ENCODE measurements around the gene GSE1. TPM values are rescaled to one million over a fixed set of nuclear protein-coding genes. Genes with fewer than 3 reads are reported as not detected.

Gene GSE1
- polyA plus RNA-seq, 1 donor (not counting 4 experiments of a cell fraction or from before 2014, with no cell fraction given), result 5.0 TPM

- Histone ChIP-seq H3K9ac (ENCODE audit: control insufficient read depth, extremely low read depth, insufficient read depth, low read length) (no peak overlapping the region), H3K4me2 (ENCODE audit: control insufficient read depth, extremely low read depth, insufficient read depth, low read depth, low read length) (no peak overlapping the region), H3K4me1 (ENCODE audit: control insufficient read depth, extremely low read depth, insufficient read depth, low read length) (no peaks in the 10 kb centered on the region), H3K27ac (ENCODE audit: control insufficient read depth, insufficient read depth, low read length) (no peak overlapping the region), H3K27me3 (ENCODE audit: control insufficient read depth, extremely low read depth, insufficient read depth, low read length) (no peaks in the 10 kb centered on the region), H2AFZ (ENCODE audit: control insufficient read depth, low read length) (no peak overlapping the region), H3K9me3 (ENCODE audit: control insufficient read depth, low read depth, low read length) (no peaks in the 10 kb centered on the region), H3K4me3 (ENCODE audit: control insufficient read depth in 2 of 3, extremely low read depth in 1 of 3, insufficient read depth in 2 of 3, low read depth in 1 of 3, low read length in 3 of 3) (no peak overlapping the region), H3K36me3 (ENCODE audit: control insufficient read depth in 2 of 2, extremely low read depth in 1 of 2, insufficient read depth in 2 of 2, low read length in 2 of 2) (peaks cover 12 to 24% of the 10 kb centered on the region in 2 experiments), H3K79me2 (ENCODE audit: control insufficient read depth, insufficient read depth, low read length) (no peaks in the 10 kb centered on the region), H4K20me1 (ENCODE audit: control insufficient read depth, extremely low read depth, insufficient read depth, low read length) (no peaks in the 10 kb centered on the region), H3K9me1 (ENCODE audit: control insufficient read depth, extremely low read depth, insufficient read depth, low read length) (no peaks in the 10 kb centered on the region)
- no peak for DNase-seq (ENCODE audit: low read depth, low spot score)
- no peak for FAIRE-seq
- TF ChIP-seq CTCF (optimal IDR thresholded peaks at IDR 0.05 in 1 of 3, IDR thresholded peaks at IDR 0.05 in 1 of 3, conservative IDR thresholded peaks at IDR 0.05 in 1 of 3; ENCODE audit: extremely low read depth in 1 of 3, insufficient read depth in 2 of 3, low read length in 3 of 3) (no peak), EZH2 (IDR thresholded peaks at IDR 0.05; ENCODE audit: low read length) (no peak)
- dilution Hi-C loops (cut with MboI; ENCODE audit: extremely low pct_ligation_motif_present, low sequenced_read_pairs), result no loop called here
These were observed 64.4 kb downstream of the GSE1 start for GRCh38 chr16:85677383-85677967.

GRCh38 chr16:85678016-85678415 lies 64.9 kb downstream of the GSE1 start:
- Histone ChIP-seq H3K4me2 (ENCODE audit: control insufficient read depth, extremely low read depth, insufficient read depth, low read depth, low read length) (no peak overlapping the region), H3K36me3 (ENCODE audit: control insufficient read depth in 2 of 2, extremely low read depth in 1 of 2, insufficient read depth in 2 of 2, low read length in 2 of 2) (peaks cover 6 to 24% of the 10 kb centered on the region in 2 experiments), H4K20me1 (ENCODE audit: control insufficient read depth, extremely low read depth, insufficient read depth, low read length) (no peaks in the 10 kb centered on the region), H3K9ac (ENCODE audit: control insufficient read depth, extremely low read depth, insufficient read depth, low read length) (no peak overlapping the region), H3K4me1 (ENCODE audit: control insufficient read depth, extremely low read depth, insufficient read depth, low read length) (no peaks in the 10 kb centered on the region), H2AFZ (ENCODE audit: control insufficient read depth, low read length) (no peak overlapping the region), H3K27ac (ENCODE audit: control insufficient read depth, insufficient read depth, low read length) (no peak overlapping the region), H3K9me3 (ENCODE audit: control insufficient read depth, low read depth, low read length) (no peaks in the 10 kb centered on the region), H3K9me1 (ENCODE audit: control insufficient read depth, extremely low read depth, insufficient read depth, low read length) (no peaks in the 10 kb centered on the region), H3K27me3 (ENCODE audit: control insufficient read depth, extremely low read depth, insufficient read depth, low read length) (no peaks in the 10 kb centered on the region), H3K4me3 (ENCODE audit: control insufficient read depth in 2 of 3, extremely low read depth in 1 of 3, insufficient read depth in 2 of 3, low read depth in 1 of 3, low read length in 3 of 3) (no peak overlapping the region), H3K79me2 (ENCODE audit: control insufficient read depth, insufficient read depth, low read length) (no peaks in the 10 kb centered on the region)
- DNase-seq (ENCODE audit: low read depth, low spot score) (no peak), FAIRE-seq (no peak)
- dilution Hi-C loops (cut with MboI; ENCODE audit: extremely low pct_ligation_motif_present, low sequenced_read_pairs), result no loop called here
- TF ChIP-seq EZH2 (IDR thresholded peaks at IDR 0.05; ENCODE audit: low read length) (no peak), CTCF (optimal IDR thresholded peaks at IDR 0.05 in 1 of 3, IDR thresholded peaks at IDR 0.05 in 1 of 3, conservative IDR thresholded peaks at IDR 0.05 in 1 of 3; ENCODE audit: extremely low read depth in 1 of 3, insufficient read depth in 2 of 3, low read length in 3 of 3) (no peak)

All from keratinocyte (primary cell).